GM19395 (cell line): ENCODE measurements around the gene SULT4A1.
"Not testable (repeated sequence)": the region's sequence is repeated elsewhere in the genome, so short reads cannot be mapped to it uniquely, and the experiment has no call there.

ENCODE experiments used
- ATAC-seq: cut with Tn5 transposase; IDR thresholded peaks from one replicate; pipeline ENCODE4 v1.9.1; 2021; ENCODE audit warnings: mild to moderate bottlenecking, moderate library complexity; ENCODE audit not compliant: unreplicated experiment

Gene SULT4A1

GRCh38 chr22:43862074-43862881 lies at the start of gene SULT4A1:
TSS of gene SULT4A1 (minus strand) at chr22:43862513. CDS start at chr22:43862382, 131 bp downstream.
- no peak for ATAC-seq

GRCh38 chr22:43911351-43911750 lies 49.0 kb upstream of the SULT4A1 start:
- ATAC-seq: no peak

- ATAC-seq: no peak
Observed at GRCh38 chr22:43910178-43910695, 47.9 kb upstream of the SULT4A1 start.

- ATAC-seq: no peak
Observed at GRCh38 chr22:43909708-43910107, 47.4 kb upstream of the SULT4A1 start.

- no peak for ATAC-seq
Observed at GRCh38 chr22:43905681-43906080, 43.4 kb upstream of the SULT4A1 start.

- not testable (repeated sequence) for ATAC-seq
Observed at GRCh38 chr22:43904412-43904811, 42.1 kb upstream of the SULT4A1 start.

- ATAC-seq: not testable (repeated sequence)
Observed at GRCh38 chr22:43903033-43903432, 40.7 kb upstream of the SULT4A1 start.

GRCh38 chr22:43901976-43902643 lies 39.8 kb upstream of the SULT4A1 start:
- no peak for ATAC-seq

GRCh38 chr22:43900206-43900605 lies 37.9 kb upstream of the SULT4A1 start:
- ATAC-seq: no peak

- ATAC-seq: no peak
Observed at GRCh38 chr22:43897751-43898261, 35.5 kb upstream of the SULT4A1 start.

- ATAC-seq: no peak
Observed at GRCh38 chr22:43895986-43896645, 33.8 kb upstream of the SULT4A1 start.

GRCh38 chr22:43894122-43894521 lies 31.8 kb upstream of the SULT4A1 start:
- ATAC-seq: no peak

- no peak for ATAC-seq
Observed at GRCh38 chr22:43893266-43893665, 31.0 kb upstream of the SULT4A1 start.

GRCh38 chr22:43892183-43892894 lies 30.0 kb upstream of the SULT4A1 start:
- no peak for ATAC-seq

- ATAC-seq: no peak
Observed at GRCh38 chr22:43891360-43892182, 29.3 kb upstream of the SULT4A1 start, which contains the start of gene PNPLA5. TSS of gene PNPLA5 (minus strand) at chr22:43892013. CDS start at chr22:43891880, 133 bp downstream.

GRCh38 chr22:43890901-43891331 lies 28.6 kb upstream of the SULT4A1 start:
- no peak for ATAC-seq

GRCh38 chr22:43889860-43890253 lies 27.5 kb upstream of the SULT4A1 start:
- ATAC-seq: no peak

- ATAC-seq: no peak
Observed at GRCh38 chr22:43889201-43889859, 27.0 kb upstream of the SULT4A1 start.

- no peak for ATAC-seq
Observed at GRCh38 chr22:43888740-43889139, 26.4 kb upstream of the SULT4A1 start.
